Left ventricle myocardium superior (tissue), 1 donor: ENCODE results near the gene ASTN2. TPM values are rescaled to one million over a fixed set of nuclear protein-coding genes. Genes with fewer than 3 reads are reported as not detected.
"Not testable (repeated sequence)": the region's sequence is repeated elsewhere in the genome, so short reads cannot be mapped to it uniquely, and the experiment has no call there.

ENCODE experiments used
- ATAC-seq: fragments of 200-7000 bp; cut with Tn5 transposase; one replicate; pipeline ENCODE4 v1.9.1; 2020; ENCODE audit warnings: mild to moderate bottlenecking, moderate library complexity
- DNase-seq: peaks from one replicate; pipeline ENCODE4 v3.0.0-alpha.2; 2020
- intact Hi-C: fragments of 100-400 bp; cut with micrococcal nuclease; formaldehyde crosslinking; loops from one replicate; pipeline ENCODE4 v1.11.0; 2022
- total RNA-seq: library from RNA; stranded (reverse); fragmentation: NEBNext Ultra II Directional; extraction: Animal tissue kit (Norgen Biotek cat#: 25700); gene quantifications from one replicate; pipeline ENCODE4 v1.2.1, GENCODE V29; 2021
- donor health status: DM: no; HTN: yes; CAD: no; lungs with severe emphysema.

The ASTN2 gene
- total RNA-seq, 1 donor from 2014 or later: 11.3 TPM

GRCh38 chr9:116468369-116468768 is 946.5 kb downstream of the ASTN2 start:
- ATAC-seq (no peak), DNase-seq (no peak)
- intact Hi-C loops: no loop called here

DNA sequence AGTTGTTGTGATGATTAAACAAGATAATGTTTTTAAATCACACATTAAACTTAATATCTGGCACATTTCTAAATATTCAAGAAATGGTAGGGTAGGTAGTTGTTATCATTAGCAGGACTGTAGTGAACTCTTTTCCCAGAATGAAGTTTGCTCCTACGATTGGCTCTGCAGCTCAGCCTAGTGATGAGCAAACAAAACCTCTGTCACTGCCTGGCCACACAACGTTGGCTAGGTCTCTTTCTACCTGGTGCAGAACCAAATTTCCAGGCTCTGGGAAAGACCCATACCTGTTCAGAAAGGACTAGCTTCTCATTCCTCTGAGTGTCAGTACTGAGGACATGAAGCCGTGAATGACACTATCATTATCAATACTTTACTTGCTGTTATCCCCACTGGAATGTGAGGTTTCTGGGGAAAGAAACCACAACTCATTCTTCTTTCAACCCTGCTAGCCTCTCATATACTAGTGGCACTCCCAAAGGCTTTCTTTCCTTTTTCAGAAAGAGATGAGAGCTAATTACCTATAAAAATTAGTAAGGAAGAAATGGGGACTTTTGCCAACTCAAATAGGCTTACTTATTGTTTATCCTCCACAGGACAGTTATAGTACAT is 947.0 kb downstream of the ASTN2 start:
- DNase-seq (no peak), ATAC-seq (no peak)
- intact Hi-C loops: no loop called here

GRCh38 chr9:116466271-116467235 is 948.3 kb downstream of the ASTN2 start:
- ATAC-seq (no peak), DNase-seq (no peak)
- intact Hi-C loops: no loop called here

GRCh38 chr9:116465576-116466270 is 949.1 kb downstream of the ASTN2 start:
- DNase-seq: no peak
- intact Hi-C loops: no loop called here
- no peak for ATAC-seq

GRCh38 chr9:116464987-116465571 is 949.8 kb downstream of the ASTN2 start:
- ATAC-seq (no peak), DNase-seq (no peak)
- intact Hi-C loops: no loop called here

- ATAC-seq (no peak), DNase-seq (no peak)
- intact Hi-C loops: no loop called here
These were observed 950.4 kb downstream of the ASTN2 start for GRCh38 chr9:116464423-116464822.

DNA sequence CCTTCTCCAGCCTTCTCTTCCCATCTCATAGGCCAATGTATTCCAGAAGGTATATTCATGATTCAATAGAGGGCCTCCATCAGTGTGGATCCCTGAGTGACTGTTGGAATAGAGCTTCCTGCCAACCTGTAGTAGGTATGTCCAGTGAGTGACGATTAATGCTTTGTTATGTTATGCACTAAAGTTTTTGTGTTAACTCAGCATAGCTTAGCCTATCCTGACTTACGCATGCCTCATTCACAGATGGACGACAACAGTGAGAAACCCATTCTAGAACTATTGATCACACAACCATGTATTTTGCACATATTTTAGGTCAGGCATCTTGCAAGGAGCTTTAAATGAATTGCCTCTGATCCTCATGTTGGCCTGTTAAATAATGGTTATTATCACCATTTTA is 953.2 kb downstream of the ASTN2 start:
- intact Hi-C loops: no loop called here
- DNase-seq (no peak), ATAC-seq (no peak)

DNA sequence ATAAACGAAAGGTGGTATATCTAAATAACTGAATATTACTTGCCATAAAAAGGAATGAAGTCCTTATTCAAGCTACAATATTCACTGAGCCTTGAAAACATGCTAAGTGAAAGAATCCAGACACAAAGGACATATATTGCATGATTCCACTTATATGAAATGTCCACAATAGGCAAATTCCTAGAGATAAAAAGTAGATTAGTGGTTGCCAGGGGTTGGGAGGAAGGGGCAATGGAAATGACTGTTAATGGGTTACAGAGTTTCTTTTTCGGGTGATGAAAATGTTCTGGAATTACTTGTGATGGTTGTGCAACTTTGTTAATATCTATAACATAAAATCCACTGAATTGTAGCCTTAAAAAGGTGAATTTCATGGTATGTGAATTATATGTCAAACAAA is 954.8 kb downstream of the ASTN2 start:
- intact Hi-C loops: no loop called here
- ATAC-seq: no peak
- no peak for DNase-seq

DNA sequence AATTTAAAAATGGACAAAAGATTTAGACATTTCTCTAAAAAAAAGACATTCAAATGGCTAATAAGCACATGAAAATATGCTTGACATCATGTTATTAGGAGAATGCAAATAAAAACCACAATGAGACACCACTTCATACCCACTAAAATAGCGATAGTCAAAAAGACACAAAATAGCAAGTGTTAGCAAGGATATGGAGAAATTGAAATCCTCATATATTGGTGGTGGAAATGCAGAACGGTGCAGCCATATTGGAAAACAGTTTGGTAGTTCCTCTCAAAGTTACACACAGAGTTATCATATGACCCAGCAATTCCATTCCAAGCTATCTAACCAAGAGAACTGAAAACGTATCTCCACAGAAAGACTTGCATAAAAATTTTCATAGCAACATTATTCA is 955.3 kb downstream of the ASTN2 start:
- ATAC-seq (no peak), DNase-seq (no peak)
- intact Hi-C loops: no loop called here

- ATAC-seq: no peak
- intact Hi-C loops: no loop called here
These were observed 958.3 kb downstream of the ASTN2 start for GRCh38 chr9:116456490-116457088.

DNA sequence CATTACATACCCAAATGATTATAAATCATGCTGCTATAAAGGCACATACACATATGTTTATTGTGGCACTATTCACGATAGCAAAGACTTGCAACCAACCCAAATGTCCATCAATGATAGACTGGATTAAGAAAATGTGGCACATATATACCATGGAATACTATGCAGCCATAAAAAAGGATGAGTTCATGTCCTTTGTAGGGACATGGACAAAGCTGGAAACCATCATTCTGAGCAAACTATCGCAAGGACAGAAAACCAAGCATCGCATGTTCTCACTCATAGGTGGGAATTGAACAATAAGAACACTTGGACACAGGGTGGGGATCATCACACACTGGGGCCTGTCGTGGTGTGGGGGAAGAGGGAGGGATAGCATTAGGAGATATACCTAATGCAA is 960.3 kb downstream of the ASTN2 start:
- DNase-seq, ATAC-seq, intact Hi-C loops: not testable (repeated sequence)

More at GRCh38 chr9:116456490-116457088, 958.3 kb downstream of the ASTN2 start:
- DNase-seq: no peak

- intact Hi-C loops: no loop called here
- ATAC-seq (no peak), DNase-seq (no peak)
These were observed 961.1 kb downstream of the ASTN2 start for GRCh38 chr9:116453785-116454184.

- intact Hi-C loops: no loop called here
- ATAC-seq: peak; percentile 28
- no peak for DNase-seq
These were observed 962.2 kb downstream of the ASTN2 start for GRCh38 chr9:116452634-116453033.

GRCh38 chr9:116452227-116452626 is 962.6 kb downstream of the ASTN2 start:
- intact Hi-C loops: no loop called here
- DNase-seq (no peak), ATAC-seq (no peak)

- DNase-seq (no peak), ATAC-seq (no peak)
- intact Hi-C loops: no loop called here
These were observed 963.2 kb downstream of the ASTN2 start for GRCh38 chr9:116451500-116452115.

GRCh38 chr9:116450378-116451139 is 964.3 kb downstream of the ASTN2 start:
- DNase-seq (no peak), ATAC-seq (no peak)
- intact Hi-C loops: no loop called here

DNA sequence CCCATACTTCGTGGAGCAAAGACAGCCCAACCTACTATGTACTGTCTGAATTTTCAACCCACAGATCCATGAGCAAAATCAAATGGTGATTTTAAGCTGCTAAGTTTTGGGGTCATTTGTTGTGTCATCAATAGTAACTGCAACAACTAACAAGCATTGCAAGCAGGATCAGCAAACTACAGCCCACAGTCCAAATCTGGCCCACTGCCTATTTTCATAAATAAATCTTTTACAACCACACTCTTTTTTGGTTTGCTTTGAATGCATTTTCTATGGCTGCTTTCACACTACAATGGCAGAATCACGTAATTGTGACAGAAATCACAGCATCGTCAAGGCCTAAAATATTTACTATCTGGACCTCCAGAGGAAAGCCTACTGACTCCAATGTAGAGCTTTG is 964.9 kb downstream of the ASTN2 start:
- ATAC-seq (no peak), DNase-seq (no peak)
- intact Hi-C loops: no loop called here

GRCh38 chr9:116448431-116448830 is 966.4 kb downstream of the ASTN2 start:
- ATAC-seq (no peak), DNase-seq (no peak)
- intact Hi-C loops: no loop called here
